Eye (tissue), 1 donor: ENCODE results near the gene SLFN12.
A peak's percentile ranks its signal among the peaks of the same experiment; 100 is the strongest.
"Not testable (repeated sequence)": the region's sequence is repeated elsewhere in the genome, so short reads cannot be mapped to it uniquely, and the experiment has no call there.

ENCODE experiments used
- DNase-seq: peaks from one replicate; pipeline ENCODE4 v3.0.0-alpha.2; 2015

Gene SLFN12

GRCh38 chr17:35407531-35407930 lies 24.8 kb downstream of the SLFN12 start:
- DNase-seq, result no peak

DNA sequence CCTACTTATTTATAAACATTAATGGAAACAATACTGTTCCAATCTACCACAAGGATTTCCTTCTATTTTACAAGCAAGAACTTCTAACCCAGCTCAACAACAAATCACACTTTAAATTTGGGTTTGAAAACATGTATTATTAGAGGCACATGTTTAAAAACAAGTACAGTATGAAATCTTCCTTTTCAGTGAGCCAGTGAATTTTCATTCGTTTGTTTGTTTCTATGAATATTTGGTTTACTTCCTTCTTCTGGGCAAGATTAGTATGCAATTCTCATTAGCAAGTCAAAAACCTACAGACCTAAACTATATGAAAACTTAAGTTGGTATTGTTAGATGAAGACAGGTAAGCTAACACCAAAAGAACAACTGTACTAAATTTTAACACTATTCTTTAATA lies 25.7 kb downstream of the SLFN12 start:
- DNase-seq, result no peak

DNA sequence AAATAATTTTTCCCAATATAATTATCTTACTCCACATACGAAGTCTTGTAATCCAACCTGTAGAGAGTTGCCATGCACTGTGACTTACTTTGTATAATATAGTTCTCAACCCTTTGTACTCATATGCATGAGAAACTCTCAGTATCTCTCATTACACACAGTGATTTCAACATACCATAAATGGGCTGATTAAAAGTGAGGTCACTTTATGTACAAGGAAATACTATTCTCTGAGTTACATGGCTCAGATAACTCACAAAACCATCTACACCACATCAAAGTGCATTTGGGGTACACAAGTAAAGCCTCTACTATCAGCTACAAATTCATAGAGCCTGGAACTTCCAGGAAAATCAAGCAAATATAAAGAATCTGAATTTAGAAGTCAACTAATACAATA lies 27.9 kb downstream of the SLFN12 start:
- DNase-seq, result no peak

- DNase-seq, result not testable (repeated sequence)
Observed at GRCh38 chr17:35393783-35394182, 38.5 kb downstream of the SLFN12 start.

DNA sequence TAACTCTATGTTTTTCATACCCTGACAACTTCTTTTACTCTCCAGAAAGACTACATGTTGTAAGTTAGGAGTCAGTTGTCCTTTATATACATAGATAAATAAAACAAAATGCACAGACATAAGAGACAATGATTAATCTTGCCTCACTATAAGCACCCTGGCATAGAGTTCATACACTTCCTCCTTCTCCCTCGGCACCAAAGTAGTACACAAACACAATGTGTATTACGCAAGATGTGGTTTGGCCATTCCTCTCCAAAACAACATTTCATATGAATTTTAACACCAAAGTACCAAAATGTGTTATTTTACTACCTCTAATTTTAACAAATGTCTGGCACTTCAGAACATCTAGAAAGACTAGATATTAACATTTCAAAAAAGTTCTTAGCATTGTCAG lies 41.6 kb downstream of the SLFN12 start:
- no peak for DNase-seq

DNA sequence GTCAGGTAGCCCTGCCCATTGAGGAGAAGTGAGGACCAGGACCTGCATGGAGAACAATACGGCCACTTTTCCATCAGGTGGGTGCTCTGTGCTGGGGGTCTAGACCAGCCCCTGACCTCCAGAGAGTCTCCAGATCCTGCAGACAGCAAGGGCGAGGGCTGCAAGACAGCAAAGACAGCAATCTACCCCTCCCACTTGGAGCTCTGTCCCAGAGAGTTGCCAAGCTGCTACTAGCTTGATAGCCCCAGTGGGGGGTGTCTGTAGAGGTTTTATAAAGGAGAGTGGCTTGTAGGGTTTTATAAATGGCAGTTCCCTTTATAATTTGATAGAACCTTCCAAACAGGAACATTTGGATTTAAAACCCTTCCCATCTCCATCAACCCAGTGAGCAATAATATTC lies 42.1 kb downstream of the SLFN12 start:
- no peak for DNase-seq

GRCh38 chr17:35387496-35387895 lies 44.8 kb downstream of the SLFN12 start:
- no peak for DNase-seq

GRCh38 chr17:35377706-35378105 lies 54.6 kb downstream of the SLFN12 start:
- no peak for DNase-seq

GRCh38 chr17:35377068-35377467 lies 55.2 kb downstream of the SLFN12 start:
- DNase-seq, result no peak

- DNase-seq, result no peak
Observed at GRCh38 chr17:35376245-35376644, 56.1 kb downstream of the SLFN12 start.

DNA sequence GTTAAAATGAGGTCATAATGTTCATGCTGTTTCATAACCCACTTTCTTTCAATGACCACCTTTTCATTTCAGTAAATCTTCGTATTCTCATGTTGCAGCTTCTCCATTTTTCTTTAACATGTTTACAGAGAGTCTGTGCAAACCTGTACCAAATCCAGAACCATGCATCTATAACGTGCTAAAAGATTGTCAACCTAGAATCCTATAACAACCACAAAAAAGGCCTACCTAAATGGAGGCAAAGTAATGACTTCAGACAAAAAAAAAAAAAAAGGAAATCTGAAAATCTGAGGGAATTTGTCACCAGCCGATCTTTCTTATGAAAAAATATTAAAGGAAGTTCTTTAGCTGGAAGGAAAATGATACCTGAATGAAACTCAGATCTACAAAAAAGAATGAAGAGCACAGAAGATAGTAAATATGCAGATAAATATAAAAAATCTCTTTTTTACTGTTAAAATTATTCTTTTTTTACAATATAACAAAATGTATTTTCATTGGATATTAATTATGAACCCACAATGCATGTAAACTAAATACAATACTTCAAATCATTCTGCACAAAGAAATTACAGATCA lies 57.4 kb downstream of the SLFN12 start:
- DNase-seq, result no peak

- DNase-seq, result peak; percentile 75
Observed at GRCh38 chr17:35373984-35374765, 58.1 kb downstream of the SLFN12 start.

- peak; percentile 76 for DNase-seq
Observed at GRCh38 chr17:35373534-35373983, 58.7 kb downstream of the SLFN12 start, which contains the start of gene SLFN11. SLFN11 (minus strand) TSS chr17:35373621; CDS start chr17:35363807, 9,814 bp downstream.

DNA sequence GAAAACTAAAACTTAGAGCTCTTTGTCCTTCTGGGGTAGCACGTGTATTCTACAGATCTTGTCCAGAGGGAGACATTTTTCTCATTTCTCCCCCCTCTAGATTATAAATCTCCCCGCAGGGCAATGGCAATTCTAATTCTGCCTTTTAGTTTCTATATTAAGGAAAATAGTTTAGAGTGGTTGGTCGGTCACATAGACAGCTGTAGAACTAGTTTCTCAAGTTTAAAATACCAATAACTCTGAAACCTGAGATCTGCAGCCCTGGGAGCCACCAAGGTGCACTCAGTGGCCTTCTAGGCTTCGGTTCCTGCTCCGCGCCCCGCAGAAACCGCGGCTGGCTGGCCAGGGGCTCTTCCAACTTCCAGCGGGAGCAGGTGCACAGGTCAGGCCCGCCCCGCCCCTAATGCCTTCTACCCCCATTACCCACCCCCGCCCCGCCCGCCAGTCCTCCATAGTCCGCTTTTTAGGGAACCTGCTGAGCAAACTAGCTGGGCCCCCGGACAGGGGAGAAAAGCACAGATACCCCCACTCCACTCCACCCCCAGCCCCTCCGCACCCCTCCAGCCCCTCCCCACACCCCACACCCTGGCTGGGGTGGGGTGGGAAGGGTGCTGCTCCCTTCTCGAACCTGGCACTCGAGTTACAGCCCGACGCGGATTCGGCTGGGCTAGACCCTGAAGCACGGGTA lies 59.3 kb downstream of the SLFN12 start:
- peak; percentile 42 for DNase-seq

- DNase-seq, result no peak
Observed at GRCh38 chr17:35371934-35372333, 60.4 kb downstream of the SLFN12 start.

DNA sequence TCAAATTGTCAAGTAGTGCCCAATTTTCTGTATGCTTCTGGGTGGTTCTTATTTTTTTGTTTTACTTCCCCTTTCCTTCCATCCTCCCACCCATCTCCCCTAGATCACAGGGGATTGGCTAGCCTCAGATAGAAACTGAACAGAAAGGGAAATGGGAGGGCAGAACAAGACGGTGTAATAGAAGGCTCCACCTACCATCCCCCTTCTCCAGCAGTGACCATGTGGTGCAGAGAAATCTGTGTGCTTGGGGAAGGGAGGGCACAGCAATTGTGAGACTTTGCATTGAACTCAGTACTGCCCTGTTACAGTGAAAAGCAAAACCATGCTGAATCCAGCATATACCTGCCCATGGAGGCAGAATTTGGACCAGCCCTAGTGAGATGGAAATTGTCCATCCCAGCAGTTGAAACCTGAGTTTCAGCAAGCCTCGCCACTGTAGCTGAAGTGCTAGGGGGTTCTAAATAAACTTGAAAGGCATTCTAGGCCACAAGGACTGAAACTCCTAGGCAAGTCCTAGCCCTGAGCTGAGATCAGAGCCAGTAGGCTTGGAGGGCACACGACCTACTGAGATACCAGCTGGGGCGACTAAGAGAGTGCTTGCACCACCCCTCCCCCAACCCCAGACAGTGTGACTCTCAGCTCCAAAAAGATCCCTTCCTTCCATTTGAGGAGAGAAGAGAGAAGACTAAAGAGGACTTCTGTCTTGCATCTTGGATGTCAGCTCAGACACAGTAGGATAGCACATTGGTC lies 64.0 kb downstream of the SLFN12 start:
- no peak for DNase-seq

DNA sequence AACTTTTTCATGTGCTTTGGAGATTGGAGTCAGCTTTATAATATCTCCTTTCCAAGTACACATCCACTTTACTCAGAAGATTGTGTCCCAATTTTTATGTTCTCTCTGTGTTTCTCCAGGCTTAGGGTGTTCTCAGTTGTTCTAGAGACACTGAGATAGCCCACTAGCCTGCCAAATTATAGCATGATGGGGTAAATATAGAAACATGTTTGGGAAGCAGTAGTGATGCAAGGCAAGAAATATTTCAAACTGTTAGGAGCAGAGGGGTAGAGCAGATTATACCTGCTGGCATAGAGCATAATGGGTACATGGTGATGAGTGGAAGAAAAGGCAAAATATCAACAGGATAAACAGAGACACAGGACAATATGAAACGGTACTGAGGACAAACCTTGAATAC lies 71.3 kb downstream of the SLFN12 start:
- no peak for DNase-seq
